Hepatocyte (in vitro differentiated cells): Measurements from ENCODE around the gene NLRX1.

Experiments
- CTCF ChIP-seq: fragments of 200-600 bp; sonication (generic); IDR thresholded peaks from 2 replicates; pipeline ENCODE4 v1.5.1; 2016; ENCODE audit warnings: antibody characterized with exemption, mild to moderate bottlenecking; ENCODE audit not compliant: poor library complexity
- EZH2 ChIP-seq: fragments of 200-600 bp; sonication (generic); IDR thresholded peaks from 2 replicates; pipeline ENCODE4 v1.6.1; 2016; ENCODE audit warnings: antibody characterized with exemption, mild to moderate bottlenecking, borderline replicate concordance

- peak; percentile 72 for TF ChIP-seq EZH2
- TF ChIP-seq CTCF, result no peak
These were observed 19.3 kb upstream of the NLRX1 start, which contains the start of gene ABCG4 for GRCh38 chr11:119149018-119149785.
